Endothelial cell of umbilical vein (primary cell): ENCODE data around the gene BMX. TPM values are rescaled to one million over a fixed set of nuclear protein-coding genes. Genes with fewer than 3 reads are reported as not detected.

Experiments used
- BruUV-seq: library from RNA; stranded (reverse); fragments of 400-500 nt; replicated peaks from 2 replicates; lab custom pipeline; 2021; lab: Mats Ljungman, UMichigan
- CTCF ChIA-PET: fragments of 300-600, 350-600 bp; sonication (Branson Sonifier 250); formaldehyde crosslinking; loops from one replicate; lab custom pipeline; 2021; ENCODE audit warnings: antibody characterized with exemption, inconsistent platforms; lab: Charles Lee
- POLR2A ChIA-PET: fragments of 300-600, 350-600 bp; sonication (Branson Sonifier 250); formaldehyde crosslinking; loops from one replicate; lab custom pipeline; 2021; ENCODE audit warnings: antibody characterized with exemption, inconsistent platforms; lab: Charles Lee
- DNase-seq: peaks from one replicate; pipeline ENCODE4 v3.0.0-alpha.2; 2011; ENCODE audit warnings: low read depth, low spot score
- FAIRE-seq: peaks from 2 replicates; lab custom pipeline; 2011; peaks lifted over from hg19 to GRCh38; lab: Jason Lieb, UNC
- H2AFZ ChIP-seq: 2 replicates; pipeline ENCODE4 v1.6.0; 2012; ENCODE audit warnings: low read depth, low read length, control low read depth, inconsistent platforms
- H3K27ac ChIP-seq: 2 replicates; pipeline ENCODE4 v1.5.1; 2011; ENCODE audit warnings: low read depth, mild to moderate bottlenecking, control low read depth, low read length, moderate library complexity; ENCODE audit not compliant: insufficient read depth
- H3K27me3 ChIP-seq, 2 experiments: 2 replicates each; pipeline versions ENCODE4 v1.6.0 to v1.6.1; 2011; ENCODE audit warnings: low read length in 2 of 2, mixed read lengths in 1 of 2; ENCODE audit not compliant: control insufficient read depth in 2 of 2, insufficient read depth in 2 of 2
- H3K36me3 ChIP-seq, 2 experiments: 2 replicates in 1 of 2; 3 replicates in 1 of 2; pipeline ENCODE4 v1.5.1; 2011; ENCODE audit warnings: low read length in 2 of 2, mild to moderate bottlenecking in 1 of 2, moderate library complexity in 1 of 2; ENCODE audit not compliant: control insufficient read depth in 2 of 2, insufficient read depth in 2 of 2; ENCODE audit errors: extremely low read depth in 1 of 2
- H3K4me1 ChIP-seq: 3 replicates; pipeline ENCODE4 v1.5.1; 2011; ENCODE audit warnings: mild to moderate bottlenecking, low read length; ENCODE audit not compliant: control insufficient read depth, insufficient read depth; ENCODE audit errors: extremely low read depth
- H3K4me2 ChIP-seq: 2 replicates; pipeline ENCODE4 v1.6.1; 2011; ENCODE audit warnings: low read length, control low read depth, mixed read lengths; ENCODE audit not compliant: insufficient read depth
- H3K4me3 ChIP-seq, 3 experiments: fragments of 200-600 bp in 1 of 3; sonication (generic), shearing (Covaris generic) in 1 of 3; replicated peaks in 1 of 3; 2 replicates each; pipeline ENCODE4 v1.5.1; 2011 to 2016; ENCODE audit warnings: control low read depth in 3 of 3, low read length in 3 of 3, mild to moderate bottlenecking in 2 of 3, inconsistent platforms in 1 of 3, low read depth in 1 of 3, moderate library complexity in 1 of 3; ENCODE audit not compliant: insufficient read depth in 1 of 3
- H3K79me2 ChIP-seq: 2 replicates; pipeline ENCODE4 v1.6.0; 2012; ENCODE audit warnings: low read length, inconsistent platforms; ENCODE audit not compliant: control insufficient read depth, insufficient read depth
- H3K9ac ChIP-seq: replicated peaks from 2 replicates; pipeline ENCODE3; 2011; ENCODE audit warnings: low read length, control low read depth; ENCODE audit not compliant: insufficient read depth; ENCODE audit errors: extremely low read depth
- H3K9me1 ChIP-seq: replicated peaks from 3 replicates; pipeline ENCODE4 v1.6.0; 2011; ENCODE audit warnings: mild to moderate bottlenecking, low read length; ENCODE audit not compliant: control insufficient read depth, insufficient read depth; ENCODE audit errors: extremely low read depth
- H3K9me3 ChIP-seq: replicated peaks from 2 replicates; pipeline ENCODE4 v1.5.1; 2012; ENCODE audit warnings: low read length, inconsistent platforms; ENCODE audit not compliant: control insufficient read depth, insufficient read depth
- H4K20me1 ChIP-seq: replicated peaks from 2 replicates; pipeline ENCODE3; 2011; ENCODE audit warnings: mild to moderate bottlenecking, low read length; ENCODE audit not compliant: control insufficient read depth, insufficient read depth; ENCODE audit errors: extremely low read depth
- EZH2 ChIP-seq: IDR thresholded peaks from 2 replicates; pipeline ENCODE4 v1.6.1; 2012; ENCODE audit warnings: borderline replicate concordance, low read depth, mild to moderate bottlenecking, moderate library complexity, low read length, inconsistent platforms; ENCODE audit not compliant: severe bottlenecking
- FOS ChIP-seq: IDR thresholded peaks from 2 replicates; pipeline ENCODE4 v1.6.1; 2011; ENCODE audit warnings: mild to moderate bottlenecking, low read length, moderate library complexity, borderline replicate concordance; ENCODE audit not compliant: insufficient read depth
- GATA2 ChIP-seq: IDR thresholded peaks from 2 replicates; pipeline ENCODE4 v1.7.0; 2011; ENCODE audit warnings: low read depth, mild to moderate bottlenecking, moderate library complexity, mixed read lengths, low read length; ENCODE audit not compliant: insufficient read length, insufficient read depth
- JUN ChIP-seq: IDR thresholded peaks from 2 replicates; pipeline ENCODE4 v1.6.1; 2011; ENCODE audit warnings: borderline replicate concordance, low read depth; ENCODE audit not compliant: insufficient read length, insufficient read depth
- MAX ChIP-seq: IDR thresholded peaks from 2 replicates; pipeline ENCODE4 v1.6.1; 2011; ENCODE audit not compliant: insufficient read depth, insufficient read length
- MYC ChIP-seq: IDR thresholded peaks from one replicate; pipeline ENCODE4 v1.6.1; 2011; ENCODE audit warnings: mild to moderate bottlenecking, low read depth, low read length
- POLR2A ChIP-seq: IDR thresholded peaks from 2 replicates; pipeline ENCODE4 v1.6.1; 2012; ENCODE audit warnings: low read depth, mild to moderate bottlenecking, control low read depth, low read length
- POLR2AphosphoS5 ChIP-seq: IDR thresholded peaks from 2 replicates; pipeline ENCODE4 v1.6.1; 2012; ENCODE audit warnings: low read depth, mild to moderate bottlenecking, control low read depth, low read length, moderate library complexity; ENCODE audit not compliant: insufficient read depth
- dilution Hi-C: fragments of 300-500 bp; cut with MboI; formaldehyde crosslinking; loops from one replicate; pipeline ENCODE4 v1.15.0; 2019; ENCODE audit warnings: low sequenced_read_pairs; ENCODE audit not compliant: extremely low pct_ligation_motif_present
- intact Hi-C: fragments of 100-400 bp; cut with micrococcal nuclease; formaldehyde crosslinking; loops from one replicate; pipeline ENCODE4 v1.10.0; 2022
- polyA plus RNA-seq, 4 experiments: library from polyadenylated mRNA; depleted of rRNA in 3 of 4; stranded (reverse) in 3 of 4; unstranded in 1 of 4; fragments of >200 nt; gene quantifications; 2 replicates each; pipeline versions ENCODE4 v1.2.1 to v1.2.3, GENCODE V29; 2011 to 2012; ENCODE audit warnings: missing spikeins in 1 of 4
- total RNA-seq: library from RNA; stranded (reverse); gene quantifications from 2 replicates; pipeline ENCODE4 v1.2.3, GENCODE V29; 2021
- TF ChIP-seq, protein P1 (sequence below), 2 donors: IDR thresholded peaks; 1 replicate in 1 of 2; 2 replicates in 1 of 2; pipeline ENCODE4 v1.5.1; 2011; ENCODE audit warnings: low read length in 2 of 2, mild to moderate bottlenecking in 2 of 2, moderate library complexity in 2 of 2, control low read depth in 1 of 2, inconsistent platforms in 1 of 2, low read depth in 1 of 2; ENCODE audit not compliant: insufficient read depth in 1 of 2; ENCODE audit errors: extremely low read depth in 1 of 2

Gene BMX
- total and polyA plus RNA-seq, 2 donors (not counting 3 experiments of a cell fraction or from before 2014, with no cell fraction given) = 49.8 to 105 TPM

GRCh38 chrX:15529165-15529564, 28.6 kb downstream of the BMX start:
- no peak for FAIRE-seq
- H3K27me3 ChIP-seq = no peaks in the 10 kb centered on the region
- no TSS peak for BruUV-seq
- H3K4me3 ChIP-seq = no peak overlapping the region
- no peak overlapping the region for H2AFZ ChIP-seq
- peak; percentile 98 for TF ChIP-seq GATA2
- TF ChIP-seq FOS = peak; percentile 35
- TF ChIP-seq EZH2 = no peak
- no peak for TF ChIP-seq POLR2A
- TF ChIP-seq JUN = no peak
- H3K36me3 ChIP-seq = peaks cover 4 to 9% of the 10 kb centered on the region in 2 experiments
- H4K20me1 ChIP-seq = no peaks in the 10 kb centered on the region
- dilution Hi-C loops = no loop called here
- H3K9me1 ChIP-seq = no peaks in the 10 kb centered on the region
- H3K9me3 ChIP-seq = no peaks in the 10 kb centered on the region
- H3K27ac ChIP-seq = no peak overlapping the region
- H3K79me2 ChIP-seq = no peaks in the 10 kb centered on the region
- POLR2A ChIA-PET = interaction anchor here (1.4 kb wide), 1 partner anchor 13 kb away, joined by 3 read pairs; no protein-coding TSS in a partner anchor
- CTCF ChIA-PET = interaction anchor here (0.7 to 1.5 kb wide), 3 partner anchors 13 to 36 kb away, joined by 3 to 4 read pairs (median 3); partner anchors contain the start of gene PIR
- peak; percentile 16 for DNase-seq
- H3K9ac ChIP-seq = no peak overlapping the region
- no peak overlapping the region for H3K4me2 ChIP-seq
- peaks cover 34% of the 10 kb centered on the region for H3K4me1 ChIP-seq
- intact Hi-C loops = no loop called here

GRCh38 chrX:15530318-15530717, 29.7 kb downstream of the BMX start:
- no peak overlapping the region for H3K27ac ChIP-seq
- H3K9ac ChIP-seq = no peak overlapping the region
- peaks cover 7 to 11% of the 10 kb centered on the region in 2 experiments for H3K36me3 ChIP-seq
- TF ChIP-seq, protein P1, sequence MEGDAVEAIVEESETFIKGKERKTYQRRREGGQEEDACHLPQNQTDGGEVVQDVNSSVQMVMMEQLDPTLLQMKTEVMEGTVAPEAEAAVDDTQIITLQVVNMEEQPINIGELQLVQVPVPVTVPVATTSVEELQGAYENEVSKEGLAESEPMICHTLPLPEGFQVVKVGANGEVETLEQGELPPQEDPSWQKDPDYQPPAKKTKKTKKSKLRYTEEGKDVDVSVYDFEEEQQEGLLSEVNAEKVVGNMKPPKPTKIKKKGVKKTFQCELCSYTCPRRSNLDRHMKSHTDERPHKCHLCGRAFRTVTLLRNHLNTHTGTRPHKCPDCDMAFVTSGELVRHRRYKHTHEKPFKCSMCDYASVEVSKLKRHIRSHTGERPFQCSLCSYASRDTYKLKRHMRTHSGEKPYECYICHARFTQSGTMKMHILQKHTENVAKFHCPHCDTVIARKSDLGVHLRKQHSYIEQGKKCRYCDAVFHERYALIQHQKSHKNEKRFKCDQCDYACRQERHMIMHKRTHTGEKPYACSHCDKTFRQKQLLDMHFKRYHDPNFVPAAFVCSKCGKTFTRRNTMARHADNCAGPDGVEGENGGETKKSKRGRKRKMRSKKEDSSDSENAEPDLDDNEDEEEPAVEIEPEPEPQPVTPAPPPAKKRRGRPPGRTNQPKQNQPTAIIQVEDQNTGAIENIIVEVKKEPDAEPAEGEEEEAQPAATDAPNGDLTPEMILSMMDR (IDR thresholded peaks at IDR 0.05; ENCODE audit: extremely low read depth in 1 of 2, insufficient read depth in 1 of 2, low read depth in 1 of 2, low read length in 2 of 2) = no peak
- TF ChIP-seq EZH2 (no peak), GATA2 (no peak), MYC (no peak), MAX (no peak), POLR2AphosphoS5 (no peak), POLR2A (no peak)
- H4K20me1 ChIP-seq = no peaks in the 10 kb centered on the region
- FAIRE-seq = no peak
- ChIA-PET POLR2A (no interaction called here), CTCF (interaction anchor here (1.4 kb wide), 1 partner anchor 14 kb away, joined by 3 read pairs; no protein-coding TSS in a partner anchor)
- H3K4me2 ChIP-seq = no peak overlapping the region
- H3K9me1 ChIP-seq = no peaks in the 10 kb centered on the region
- intact Hi-C loops = no loop called here
- no peaks in the 10 kb centered on the region for H3K27me3 ChIP-seq
- no peak overlapping the region for H3K4me3 ChIP-seq
- no TSS peak for BruUV-seq
- H3K9me3 ChIP-seq = no peaks in the 10 kb centered on the region
- DNase-seq = no peak
- no peaks in the 10 kb centered on the region for H3K79me2 ChIP-seq
- H3K4me1 ChIP-seq = peaks cover 22% of the 10 kb centered on the region
- H2AFZ ChIP-seq = no peak overlapping the region
- dilution Hi-C loops = no loop called here
